Stimulated activated CD8-positive, alpha-beta memory T cell treated with anti-CD3 and anti-CD28 coated beads, Interleukin-4, amount 100 ng/mL, for 48 hours (primary cell): Measurements from ENCODE around the gene ME3.

Experiments
- DNase-seq: peaks from one replicate; pipeline ENCODE4 v3.0.0-alpha.2; 2020

The ME3 gene

GRCh38 chr11:86510097-86510496 lies 162.3 kb downstream of the ME3 start:
- DNase-seq = no peak

GRCh38 chr11:86509588-86509974 lies 162.8 kb downstream of the ME3 start:
- DNase-seq = no peak

GRCh38 chr11:86508604-86509587 lies 163.5 kb downstream of the ME3 start:
- no peak for DNase-seq

GRCh38 chr11:86507249-86507845 lies 165.1 kb downstream of the ME3 start:
- DNase-seq = no peak

DNA sequence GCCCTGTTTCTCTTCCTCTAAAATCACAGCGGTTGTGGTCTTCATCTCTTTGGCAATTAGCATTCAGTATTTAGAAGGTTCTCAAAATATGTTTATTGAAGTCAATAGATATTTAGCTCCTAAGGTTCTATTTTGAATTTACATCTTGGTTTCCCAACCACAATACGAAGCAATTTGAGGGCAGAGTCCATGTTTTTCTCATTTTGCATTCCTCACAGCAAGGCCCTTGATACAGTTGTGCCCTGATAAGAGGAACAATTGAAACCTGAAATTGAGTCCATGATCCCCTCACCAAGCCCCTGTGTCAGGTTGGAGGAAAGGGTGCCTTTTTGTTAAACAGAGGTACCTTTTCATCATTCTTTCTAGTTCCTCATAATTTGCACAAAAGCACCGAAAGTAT lies 166.2 kb downstream of the ME3 start:
- DNase-seq = no peak

GRCh38 chr11:86503131-86503530 lies 169.3 kb downstream of the ME3 start:
- no peak for DNase-seq

DNA sequence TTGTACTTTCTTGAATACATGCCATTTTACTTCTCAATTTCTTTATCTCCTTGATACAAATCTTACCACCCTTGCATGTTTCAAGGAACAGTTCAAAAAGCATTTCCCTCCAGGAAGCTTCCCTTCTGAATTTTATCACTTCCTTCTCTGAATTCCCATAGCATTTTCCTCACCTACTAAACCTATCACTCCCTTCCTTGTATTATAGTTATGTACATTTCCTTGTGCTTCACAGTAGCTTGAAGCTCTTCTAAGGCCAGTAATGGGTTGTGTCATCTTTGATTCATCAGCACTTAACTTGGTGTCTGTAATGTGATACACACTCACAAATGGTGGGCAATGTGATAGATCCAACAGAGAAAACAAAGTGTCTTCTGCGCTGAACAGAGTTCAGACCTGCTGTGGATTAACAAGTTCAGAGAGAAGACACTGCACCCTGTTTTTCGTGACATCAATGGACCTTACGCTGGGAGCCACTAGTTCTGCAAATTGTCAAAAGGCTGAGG lies 170.2 kb downstream of the ME3 start:
- DNase-seq = no peak

GRCh38 chr11:86500500-86501140 lies 171.8 kb downstream of the ME3 start:
- no peak for DNase-seq

DNA sequence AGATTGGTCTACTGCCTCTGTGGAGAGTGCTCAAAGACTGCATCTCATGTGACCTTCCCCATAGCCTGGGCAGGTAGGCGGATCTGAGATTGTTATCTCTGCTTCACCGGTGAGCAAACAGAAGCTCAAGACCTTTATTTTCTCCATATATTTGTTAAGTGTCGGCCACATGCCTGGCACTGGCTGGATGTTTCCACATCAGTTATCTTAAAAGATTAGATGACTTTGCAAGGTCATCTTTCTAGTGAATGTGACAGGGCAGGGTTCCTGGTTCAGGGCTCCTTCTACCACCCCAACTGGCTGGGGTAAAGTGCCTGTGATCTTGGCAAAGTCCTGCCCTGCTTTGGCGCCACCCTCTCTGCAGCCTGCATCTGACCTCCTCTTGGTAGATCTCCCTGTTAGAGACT lies 172.7 kb downstream of the ME3 start:
- no peak for DNase-seq

GRCh38 chr11:86497836-86498235 lies 174.6 kb downstream of the ME3 start:
- no peak for DNase-seq

DNA sequence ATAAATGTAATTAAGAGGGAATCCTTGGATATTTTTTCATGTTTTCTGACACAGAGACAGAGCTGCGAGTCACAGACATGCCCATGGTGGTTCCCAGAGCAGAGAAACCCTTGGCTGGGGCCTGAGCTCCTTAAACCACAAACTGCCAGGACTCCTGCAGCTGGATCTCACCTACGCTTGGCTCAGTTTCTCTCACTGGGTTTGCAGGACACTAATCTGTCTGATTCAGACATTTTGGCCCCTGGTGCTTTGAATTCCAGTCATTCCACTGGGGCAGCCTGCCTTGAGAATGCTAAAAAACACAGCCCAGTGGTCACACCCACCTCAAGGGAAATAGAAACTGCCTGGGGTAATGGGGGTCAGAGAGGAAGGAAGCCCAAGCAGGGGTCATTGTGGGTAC lies 175.1 kb downstream of the ME3 start:
- DNase-seq = no peak

DNA sequence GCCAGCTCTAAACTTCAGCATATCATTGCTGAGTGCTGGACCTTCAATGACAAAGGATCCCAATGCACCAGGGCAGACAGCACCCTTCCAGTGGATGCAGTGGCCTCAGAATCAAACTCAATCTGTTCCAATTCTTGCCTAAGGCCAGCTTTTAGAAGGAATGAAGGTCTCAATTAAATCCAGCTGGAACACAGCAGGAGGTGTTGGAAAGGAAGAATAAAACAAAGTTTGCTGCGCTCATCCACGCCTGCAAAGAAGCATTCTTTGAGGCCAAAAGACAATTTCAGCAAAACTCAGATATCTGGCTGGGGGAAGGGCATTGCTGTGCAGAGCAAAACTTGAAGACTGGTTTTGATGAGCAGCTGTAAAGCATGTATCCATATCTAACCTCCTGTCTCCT lies 177.1 kb downstream of the ME3 start:
- DNase-seq = no peak

DNA sequence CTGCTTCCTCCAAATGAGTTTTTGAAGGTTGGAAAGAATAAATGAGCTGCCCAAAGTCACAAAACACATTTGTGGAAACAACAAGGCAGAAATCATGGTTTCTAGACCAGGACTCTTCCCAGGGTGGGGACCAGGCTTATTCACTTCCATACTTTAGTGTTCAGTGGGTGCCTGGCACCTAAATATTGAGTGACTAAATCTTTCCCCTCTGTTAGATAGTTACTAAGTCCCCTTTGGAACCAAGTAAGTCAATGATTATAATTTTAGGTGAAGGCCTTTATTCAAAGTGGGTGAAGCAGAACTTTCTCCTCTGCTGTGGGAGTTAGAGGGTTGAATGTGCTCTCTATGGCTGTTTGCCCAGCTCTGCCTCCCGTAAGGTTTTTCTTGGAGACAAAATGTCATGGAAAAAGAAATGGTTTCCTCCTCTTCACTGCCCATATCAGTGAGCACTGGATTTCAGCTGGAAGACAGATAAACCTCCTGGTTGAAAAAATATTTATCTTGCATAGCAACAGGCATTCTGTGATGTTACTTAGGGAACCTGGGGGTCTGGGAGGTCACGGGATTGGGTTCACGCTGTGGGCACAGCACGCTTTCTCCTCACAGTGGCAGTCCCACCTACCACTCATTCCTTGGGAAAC lies 179.9 kb downstream of the ME3 start:
- DNase-seq = no peak

DNA sequence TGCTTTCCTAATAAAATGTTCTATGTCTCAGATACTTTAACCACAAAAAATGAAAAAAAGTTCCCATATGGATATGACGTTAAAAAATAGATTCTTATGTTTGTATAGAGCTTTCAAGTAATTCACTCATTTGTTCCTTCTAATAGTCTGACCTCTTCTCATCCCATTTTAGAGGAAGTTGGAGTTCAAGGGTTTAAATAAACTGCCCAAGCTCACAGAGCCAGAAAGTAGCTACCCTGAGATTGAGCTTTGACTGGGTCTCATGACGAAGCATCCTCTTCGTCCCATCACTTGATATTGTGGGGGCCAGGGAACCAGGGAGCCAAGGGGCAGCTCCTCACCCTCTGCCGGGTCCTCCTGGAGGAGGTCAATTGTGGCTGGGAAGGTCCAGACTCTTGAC lies 181.4 kb downstream of the ME3 start:
- DNase-seq = no peak

DNA sequence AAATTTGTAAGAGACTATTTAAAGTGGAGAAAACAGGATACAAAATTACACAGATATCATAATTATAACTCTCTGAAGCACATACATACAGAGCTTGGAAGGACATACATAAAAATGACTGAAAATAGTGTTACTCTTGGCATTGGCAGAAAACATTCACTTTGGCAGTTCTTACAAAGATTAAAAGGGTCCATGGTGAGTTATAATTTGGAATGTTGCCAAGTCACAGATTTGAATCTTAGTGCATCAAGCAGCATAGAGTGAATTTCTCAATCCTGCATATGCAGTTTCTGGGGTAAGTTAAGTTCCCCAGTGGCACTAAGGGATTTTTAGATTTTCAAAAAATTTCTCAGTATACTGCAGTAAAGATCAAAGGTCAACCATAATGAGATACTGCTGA lies 181.8 kb downstream of the ME3 start:
- no peak for DNase-seq

GRCh38 chr11:86489442-86489841 lies 183.0 kb downstream of the ME3 start:
- no peak for DNase-seq

- no peak for DNase-seq
These were observed 183.9 kb downstream of the ME3 start for GRCh38 chr11:86488553-86488952.

- no peak for DNase-seq
These were observed 184.7 kb downstream of the ME3 start for GRCh38 chr11:86487671-86488070.

DNA sequence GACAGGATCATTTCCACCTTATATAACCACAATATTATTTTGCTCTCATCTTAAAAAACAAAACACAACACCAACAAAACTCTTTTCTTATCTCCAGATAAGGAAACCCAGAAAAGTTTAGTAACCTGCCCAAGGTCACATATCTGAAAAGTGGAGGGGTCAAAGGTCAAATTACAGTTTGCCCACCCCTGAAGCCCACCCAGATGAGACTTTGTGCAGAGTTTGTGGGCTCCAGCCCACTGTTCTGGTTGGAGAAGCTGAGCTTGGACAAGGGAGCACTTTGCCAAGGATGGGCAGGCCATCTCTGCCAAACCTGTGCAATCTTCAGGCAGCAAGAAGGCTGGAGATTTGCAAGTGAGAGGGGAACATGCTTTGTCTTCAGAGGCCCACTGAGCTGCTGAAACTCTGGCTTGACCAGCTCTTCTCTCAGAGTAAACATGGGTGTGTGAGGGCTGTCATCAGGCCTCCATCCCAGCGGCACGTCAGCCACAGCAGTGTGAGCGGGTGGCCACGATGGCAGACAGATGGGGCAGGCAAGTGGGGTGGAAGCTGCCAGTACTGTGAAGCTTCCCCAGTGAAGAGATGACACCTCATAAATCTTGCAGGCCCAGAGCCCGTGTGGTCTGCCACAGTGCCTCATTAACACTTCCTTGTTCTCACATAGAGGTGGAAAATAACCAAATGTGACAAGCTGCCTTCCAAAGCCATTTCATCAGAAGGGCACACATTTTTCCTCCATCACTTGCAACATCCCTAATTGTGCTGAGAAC lies 186.0 kb downstream of the ME3 start:
- DNase-seq = peak; percentile 30

DNA sequence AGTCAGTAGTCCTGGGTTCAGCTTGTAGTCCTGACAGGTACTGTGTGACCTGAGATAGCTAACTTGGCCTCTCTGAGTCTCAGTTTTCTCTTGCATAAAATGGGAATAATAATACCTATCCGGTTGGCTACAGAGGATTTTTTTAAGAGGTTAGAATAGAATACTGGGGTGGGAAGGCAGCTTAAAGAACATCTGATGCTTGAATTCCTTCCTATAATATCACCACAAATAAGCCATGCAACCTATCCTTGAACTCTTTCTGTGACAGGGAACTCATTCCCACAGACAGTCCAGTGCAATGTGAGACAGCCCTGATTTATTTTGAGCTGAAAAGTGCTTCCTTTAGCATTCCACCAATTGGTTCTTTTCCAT lies 187.6 kb downstream of the ME3 start:
- DNase-seq = no peak

DNA sequence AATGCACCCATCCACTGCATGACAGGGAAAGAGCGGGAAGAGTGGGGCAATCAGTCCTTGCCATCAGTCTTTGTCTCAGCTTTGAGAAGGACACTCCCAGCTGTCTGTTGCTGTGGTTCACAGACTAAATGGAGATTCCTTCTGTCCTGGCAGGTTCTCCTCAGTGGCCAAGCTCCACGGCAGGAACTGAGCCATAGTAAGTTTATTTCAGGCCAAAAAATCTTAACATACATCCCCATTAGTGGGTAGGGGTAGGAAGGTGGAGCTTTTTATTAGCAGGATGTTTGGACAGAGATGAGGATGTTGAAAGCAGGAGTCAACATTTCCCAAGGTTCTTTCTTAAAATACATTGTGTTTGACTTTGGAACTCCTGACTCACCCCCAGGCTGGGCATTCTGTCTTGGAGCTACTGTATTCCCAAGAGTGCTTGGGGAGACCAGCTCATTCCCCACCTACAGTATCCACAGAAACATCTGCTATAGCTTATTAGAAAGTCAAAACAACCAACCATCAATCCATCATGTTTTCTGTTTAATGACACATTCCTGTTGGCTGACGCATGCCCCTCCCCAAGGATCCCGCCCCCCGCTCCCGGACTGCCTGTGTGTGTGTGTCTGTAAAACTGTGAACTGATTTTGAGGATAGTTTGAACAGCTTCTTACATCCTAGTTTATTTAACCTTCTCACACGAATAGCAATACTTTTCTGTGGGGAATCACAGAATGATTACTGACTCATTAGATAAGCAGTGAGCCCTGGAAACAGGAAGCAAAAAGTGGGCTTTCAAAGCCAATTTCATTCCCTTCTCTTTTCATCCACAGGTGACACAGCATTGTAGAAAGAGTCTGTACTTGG lies 188.2 kb downstream of the ME3 start:
- no peak for DNase-seq

DNA sequence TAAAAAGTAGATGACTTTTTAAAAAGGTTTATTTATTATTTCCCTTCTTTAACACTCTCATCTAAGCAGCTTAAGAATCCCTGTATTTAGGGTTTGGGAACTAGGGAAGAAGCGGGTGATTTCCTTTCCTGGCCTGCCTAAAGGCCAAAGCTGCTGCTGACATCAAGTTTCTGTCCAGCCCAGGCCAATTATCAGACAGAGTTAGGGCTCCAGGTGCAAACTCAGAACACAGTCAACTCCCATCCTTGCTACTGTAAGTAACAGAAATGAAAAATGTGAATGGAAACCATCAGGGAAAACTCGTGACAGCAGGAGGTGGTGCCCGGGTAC lies 188.8 kb downstream of the ME3 start:
- DNase-seq = no peak
